Astrocyte of the cerebellum (primary cell): Measurements from ENCODE around the gene B4GALT1.
A peak's percentile ranks its signal among the peaks of the same experiment; 100 is the strongest.
"Not testable (repeated sequence)": the region's sequence is repeated elsewhere in the genome, so short reads cannot be mapped to it uniquely, and the experiment has no call there.

Experiments used
- DNase-seq: peaks from one replicate; pipeline ENCODE4 v3.0.0-alpha.2; 2011; ENCODE audit warnings: low read depth
- H3K4me3 ChIP-seq: 2 replicates; pipeline ENCODE4 v1.5.1; 2011; ENCODE audit warnings: mild to moderate bottlenecking, low read depth, low read length, moderate library complexity
- in situ Hi-C: cut with HindIII; loops from 2 replicates; pipeline ENCODE4 v1.10.0; 2017; ENCODE audit warnings: low sequenced_read_pairs
- TF ChIP-seq, protein P1 (sequence below): IDR thresholded peaks from 2 replicates; pipeline ENCODE4 v1.5.1; 2012; ENCODE audit warnings: low read length, low read depth, moderate library complexity, mild to moderate bottlenecking; ENCODE audit errors: missing control alignments

The B4GALT1 gene

GRCh38 chr9:33162721-33163311 lies 4.3 kb downstream of the B4GALT1 start:
- DNase-seq = no peak
- peak overlapping the region; percentile 95 for H3K4me3 ChIP-seq
- TF ChIP-seq, protein P1, sequence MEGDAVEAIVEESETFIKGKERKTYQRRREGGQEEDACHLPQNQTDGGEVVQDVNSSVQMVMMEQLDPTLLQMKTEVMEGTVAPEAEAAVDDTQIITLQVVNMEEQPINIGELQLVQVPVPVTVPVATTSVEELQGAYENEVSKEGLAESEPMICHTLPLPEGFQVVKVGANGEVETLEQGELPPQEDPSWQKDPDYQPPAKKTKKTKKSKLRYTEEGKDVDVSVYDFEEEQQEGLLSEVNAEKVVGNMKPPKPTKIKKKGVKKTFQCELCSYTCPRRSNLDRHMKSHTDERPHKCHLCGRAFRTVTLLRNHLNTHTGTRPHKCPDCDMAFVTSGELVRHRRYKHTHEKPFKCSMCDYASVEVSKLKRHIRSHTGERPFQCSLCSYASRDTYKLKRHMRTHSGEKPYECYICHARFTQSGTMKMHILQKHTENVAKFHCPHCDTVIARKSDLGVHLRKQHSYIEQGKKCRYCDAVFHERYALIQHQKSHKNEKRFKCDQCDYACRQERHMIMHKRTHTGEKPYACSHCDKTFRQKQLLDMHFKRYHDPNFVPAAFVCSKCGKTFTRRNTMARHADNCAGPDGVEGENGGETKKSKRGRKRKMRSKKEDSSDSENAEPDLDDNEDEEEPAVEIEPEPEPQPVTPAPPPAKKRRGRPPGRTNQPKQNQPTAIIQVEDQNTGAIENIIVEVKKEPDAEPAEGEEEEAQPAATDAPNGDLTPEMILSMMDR = no peak
- in situ Hi-C loops = no loop called here

- H3K4me3 ChIP-seq = peak overlapping the region; percentile 11
- no peak for DNase-seq
- in situ Hi-C loops = no loop called here
- TF ChIP-seq, protein P1 = no peak
Observed at GRCh38 chr9:33161589-33162132, 5.5 kb downstream of the B4GALT1 start.

DNA sequence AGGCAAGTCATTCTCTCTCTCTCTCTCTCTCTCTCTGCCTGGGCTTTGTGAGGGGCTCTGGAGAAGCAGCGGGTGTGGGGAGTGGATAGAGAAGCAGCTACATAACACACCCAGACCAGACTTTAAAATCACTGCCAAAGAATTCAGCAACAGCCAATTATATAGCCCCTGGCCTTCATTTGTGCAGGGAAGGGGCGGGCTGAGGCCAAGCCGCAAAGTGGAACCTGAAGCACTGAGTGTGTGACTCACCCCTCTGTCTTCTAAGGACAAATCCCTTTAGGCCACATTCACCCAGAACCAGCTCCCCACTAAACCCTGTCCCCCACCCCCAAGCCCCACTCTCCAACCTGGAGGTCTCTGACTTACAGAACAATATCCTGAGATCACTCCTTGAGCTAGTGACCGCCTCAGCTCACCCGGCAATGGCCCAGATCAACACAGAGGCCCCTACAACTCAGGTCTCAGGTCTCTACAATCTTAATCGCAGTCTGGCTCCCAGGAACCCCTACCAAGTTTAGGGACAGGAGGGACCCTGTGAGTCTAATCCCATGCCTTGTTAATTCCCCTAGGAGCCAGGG lies 6.0 kb downstream of the B4GALT1 start:
- peak; percentile 97 for DNase-seq

GRCh38 chr9:33160446-33160845 lies 6.7 kb downstream of the B4GALT1 start:
- H3K4me3 ChIP-seq, DNase-seq, in situ Hi-C loops: not testable (repeated sequence)

More for the DNA sequence above, 6.0 kb downstream of the B4GALT1 start:
- TF ChIP-seq, protein P1 = no peak
- peak overlapping the region; percentile 11 for H3K4me3 ChIP-seq
- in situ Hi-C loops = no loop called here

- peak; percentile 67 for DNase-seq
- TF ChIP-seq, protein P1 = no peak
- in situ Hi-C loops = no loop called here
- H3K4me3 ChIP-seq = no peak overlapping the region
Observed at GRCh38 chr9:33159777-33160127, 7.4 kb downstream of the B4GALT1 start.

GRCh38 chr9:33158843-33159776 lies 8.0 kb downstream of the B4GALT1 start:
- TF ChIP-seq, protein P1 = no peak
- no peak for DNase-seq
- in situ Hi-C loops = no loop called here
- H3K4me3 ChIP-seq = no peak overlapping the region
